ENCODE measurements around the gene SLC35A3. TPM values are rescaled to one million over a fixed set of nuclear protein-coding genes. Genes with fewer than 3 reads are reported as not detected.
A peak's percentile ranks its signal among the peaks of the same experiment; 100 is the strongest.

Gene SLC35A3
- total and polyA plus RNA-seq, 9 of the 15 experiments (the other 6 are each of a cell fraction or from before 2014, with no cell fraction given) = 3.5 to 21.7 (median 13.2) TPM

GRCh38 chr1:100037927-100038659, 68.3 kb downstream of the SLC35A3 start (continued):
- no peak for TF ChIP-seq REST (IDR thresholded peaks at IDR 0.05; ENCODE audit: borderline replicate concordance)
- TF ChIP-seq REST (CRISPR knock-in tag; IDR thresholded peaks at IDR 0.05; ENCODE audit: low read depth) = 0 out of 2 replicates have a peak, but pooled peaks have one; percentile 24
- TF ChIP-seq RBM15 (IDR thresholded peaks at IDR 0.05; ENCODE audit: insufficient read depth, low read length) = no peak
- TF ChIP-seq CHD7 (IDR thresholded peaks at IDR 0.05; ENCODE audit: low read depth, low read length) = no peak
- peak; percentile 83; the same call in 1 of the 2 replicates for TF ChIP-seq KAT7 (CRISPR knock-in tag; IDR thresholded peaks at IDR 0.05; ENCODE audit: borderline replicate concordance)
- TF ChIP-seq YY1 (IDR thresholded peaks at IDR 0.05; ENCODE audit: borderline replicate concordance in 1 of 3, control insufficient read depth in 1 of 3, extremely low read depth in 1 of 3, insufficient read depth in 3 of 3, insufficient read length in 1 of 3, insufficient replicate concordance in 2 of 3, low read depth in 1 of 3, low read length in 2 of 3) = peak; percentile 91 to 98 (median 98)
